Mesendoderm (in vitro differentiated cells): ENCODE measurements around the gene CAMKMT.

Experiments used
- DNase-seq: peaks from one replicate; pipeline ENCODE4 v3.0.0; 2013
- H2AK5ac ChIP-seq: 2 replicates; pipeline ENCODE4 v1.6.1; 2013; ENCODE audit warnings: low read length, inconsistent platforms
- H2BK120ac ChIP-seq: 2 replicates; pipeline ENCODE4 v1.6.1; 2013; ENCODE audit warnings: low read depth, mild to moderate bottlenecking, low read length, moderate library complexity, mixed read lengths
- H2BK15ac ChIP-seq: replicated peaks from 2 replicates; pipeline ENCODE4 v1.6.1; 2013; ENCODE audit warnings: low read depth, mild to moderate bottlenecking, moderate library complexity
- H2BK5ac ChIP-seq: 2 replicates; pipeline ENCODE4 v1.6.1; 2013; ENCODE audit warnings: low read length, inconsistent platforms
- H3K18ac ChIP-seq: 2 replicates; pipeline ENCODE4 v1.6.1; 2013; ENCODE audit warnings: mild to moderate bottlenecking, low read length, mixed read lengths
- H3K23ac ChIP-seq: one replicate; pipeline ENCODE4 v1.6.1; 2013; ENCODE audit warnings: low read length
- H3K27ac ChIP-seq: 2 replicates; pipeline ENCODE4 v1.5.1; 2013; ENCODE audit warnings: low read depth, mild to moderate bottlenecking, inconsistent platforms, low read length, moderate library complexity
- H3K27me3 ChIP-seq: 2 replicates; pipeline ENCODE4 v1.6.1; 2013; ENCODE audit warnings: low read length, control low read depth, mild to moderate bottlenecking, inconsistent platforms; ENCODE audit not compliant: insufficient read depth, poor library complexity
- H3K36me3 ChIP-seq: 2 replicates; pipeline ENCODE4 v1.6.1; 2013; ENCODE audit warnings: low read length, inconsistent platforms; ENCODE audit not compliant: control insufficient read depth, insufficient read depth
- H3K4ac ChIP-seq: one replicate; pipeline ENCODE4 v1.6.1; 2013; ENCODE audit warnings: low read depth, mild to moderate bottlenecking, low read length, moderate library complexity
- H3K4me1 ChIP-seq: 2 replicates; pipeline ENCODE4 v1.6.1; 2013; ENCODE audit warnings: low read depth, low read length, inconsistent platforms; ENCODE audit not compliant: control insufficient read depth
- H3K4me2 ChIP-seq: 2 replicates; pipeline ENCODE4 v1.6.1; 2013; ENCODE audit warnings: low read length
- H3K4me3 ChIP-seq: 2 replicates; pipeline ENCODE4 v1.5.1; 2013; ENCODE audit warnings: mild to moderate bottlenecking, low read length
- H3K56ac ChIP-seq: one replicate; pipeline ENCODE4 v1.6.1; 2013; ENCODE audit warnings: low read length
- H3K79me1 ChIP-seq: 2 replicates; pipeline ENCODE4 v1.6.1; 2013; ENCODE audit warnings: low read length, inconsistent platforms
- H3K79me2 ChIP-seq: 2 replicates; pipeline ENCODE4 v1.6.1; 2013; ENCODE audit warnings: mild to moderate bottlenecking, low read length; ENCODE audit not compliant: control insufficient read depth, insufficient read depth
- H3K9ac ChIP-seq: 2 replicates; pipeline ENCODE4 v1.6.1; 2013; ENCODE audit warnings: low read length, inconsistent platforms
- H4K5ac ChIP-seq: one replicate; pipeline ENCODE4 v1.6.1; 2013; ENCODE audit warnings: low read length
- H4K8ac ChIP-seq: one replicate; pipeline ENCODE4 v1.6.1; 2013; ENCODE audit warnings: low read depth, mild to moderate bottlenecking, control low read depth, low read length, moderate library complexity
- WGBS: extraction: QIAGEN DNeasy Blood & Tissue Kit; methylation state at CpG from one replicate; pipeline ENCODE4 v1.1.7; 2013; ENCODE audit warnings: low lambda C conversion rate, missing lambda C conversion rate; ENCODE audit not compliant: insufficient coverage; ENCODE audit errors: extremely low coverage; 5-methylcytosine and 5-hydroxymethylcytosine counted together

CAMKMT gene

GRCh38 chr2:44772131-44772530 is 410.4 kb downstream of the CAMKMT start:
- H3K27me3 ChIP-seq = no peaks in the 10 kb centered on the region
- no peak overlapping the region for H2BK120ac ChIP-seq
- H2AK5ac ChIP-seq = no peak overlapping the region
- DNase-seq = no peak
- no peak overlapping the region for H3K4me2 ChIP-seq
- WGBS = no CpG with 5 or more reads among the region's 9 CpGs
- H3K18ac ChIP-seq = no peak overlapping the region
- H3K56ac ChIP-seq = no peak overlapping the region
- no peak overlapping the region for H2BK15ac ChIP-seq
- H2BK5ac ChIP-seq = no peak overlapping the region
- peaks cover 11% of the 10 kb centered on the region for H3K4me1 ChIP-seq
- no peak overlapping the region for H3K4ac ChIP-seq
- no peak overlapping the region for H3K9ac ChIP-seq
- H3K27ac ChIP-seq = no peak overlapping the region
- H3K36me3 ChIP-seq = no peaks in the 10 kb centered on the region
- H3K79me1 ChIP-seq = no peaks in the 10 kb centered on the region
- H3K79me2 ChIP-seq = no peaks in the 10 kb centered on the region
- no peak overlapping the region for H3K4me3 ChIP-seq
- no peak overlapping the region for H4K8ac ChIP-seq
- no peak overlapping the region for H4K5ac ChIP-seq
- H3K23ac ChIP-seq = no peak overlapping the region

- no peak overlapping the region for H3K18ac ChIP-seq
These were observed 411.1 kb downstream of the CAMKMT start for GRCh38 chr2:44772669-44773378.

GRCh38 chr2:44774826-44775492 is 413.2 kb downstream of the CAMKMT start:
- Histone ChIP-seq H3K27me3 (no peaks in the 10 kb centered on the region), H3K79me2 (no peaks in the 10 kb centered on the region), H3K4ac (no peak overlapping the region), H2BK15ac (no peak overlapping the region), H3K36me3 (no peaks in the 10 kb centered on the region), H2AK5ac (no peak overlapping the region), H2BK5ac (no peak overlapping the region), H3K79me1 (no peaks in the 10 kb centered on the region), H3K4me3 (no peak overlapping the region), H4K8ac (no peak overlapping the region), H3K4me2 (no peak overlapping the region), H3K9ac (no peak overlapping the region), H2BK120ac (no peak overlapping the region), H3K56ac (no peak overlapping the region), H4K5ac (no peak overlapping the region), H3K27ac (no peak overlapping the region), H3K4me1 (peaks cover 16% of the 10 kb centered on the region), H3K23ac (no peak overlapping the region), H3K18ac (peak overlapping the region; percentile 76)
- no CpG with 5 or more reads among the region's 4 CpGs for WGBS
- DNase-seq = no peak

More at GRCh38 chr2:44772669-44773378, 411.1 kb downstream of the CAMKMT start:
- Histone ChIP-seq H2BK5ac (no peak overlapping the region), H3K4me1 (peaks cover 12% of the 10 kb centered on the region), H3K23ac (no peak overlapping the region), H2AK5ac (no peak overlapping the region), H3K56ac (no peak overlapping the region), H3K9ac (no peak overlapping the region), H3K4ac (no peak overlapping the region), H3K36me3 (no peaks in the 10 kb centered on the region), H3K27ac (no peak overlapping the region), H3K79me1 (no peaks in the 10 kb centered on the region), H3K4me2 (no peak overlapping the region), H2BK15ac (no peak overlapping the region), H3K4me3 (no peak overlapping the region), H3K79me2 (no peaks in the 10 kb centered on the region), H2BK120ac (no peak overlapping the region), H4K5ac (no peak overlapping the region), H4K8ac (no peak overlapping the region), H3K27me3 (no peaks in the 10 kb centered on the region)
- WGBS = no CpG with 5 or more reads among the region's 2 CpGs
- DNase-seq = no peak

GRCh38 chr2:44777036-44777435 is 415.3 kb downstream of the CAMKMT start:
- H3K9ac ChIP-seq = no peak overlapping the region
- no peak overlapping the region for H4K8ac ChIP-seq
- H2BK5ac ChIP-seq = no peak overlapping the region
- no peak overlapping the region for H3K4me3 ChIP-seq
- H3K56ac ChIP-seq = no peak overlapping the region
- H3K27me3 ChIP-seq = no peaks in the 10 kb centered on the region
- H3K79me1 ChIP-seq = no peaks in the 10 kb centered on the region
- peak; percentile 35 for DNase-seq
- no peak overlapping the region for H3K27ac ChIP-seq
- peaks cover 16% of the 10 kb centered on the region for H3K4me1 ChIP-seq
- no peak overlapping the region for H2BK120ac ChIP-seq
- no peak overlapping the region for H4K5ac ChIP-seq
- no peak overlapping the region for H3K23ac ChIP-seq
- peak overlapping the region; percentile 69 for H3K18ac ChIP-seq
- H3K36me3 ChIP-seq = no peaks in the 10 kb centered on the region
- H3K79me2 ChIP-seq = no peaks in the 10 kb centered on the region
- H2AK5ac ChIP-seq = no peak overlapping the region
- no CpG with 5 or more reads among the region's 6 CpGs for WGBS
- H3K4me2 ChIP-seq = no peak overlapping the region
- H3K4ac ChIP-seq = no peak overlapping the region
- no peak overlapping the region for H2BK15ac ChIP-seq

- Histone ChIP-seq H2BK120ac (no peak overlapping the region), H3K56ac (no peak overlapping the region), H2AK5ac (no peak overlapping the region), H2BK15ac (no peak overlapping the region), H3K79me1 (no peaks in the 10 kb centered on the region), H2BK5ac (no peak overlapping the region), H3K23ac (no peak overlapping the region), H3K4me1 (peaks cover 16% of the 10 kb centered on the region), H3K27ac (no peak overlapping the region), H3K27me3 (no peaks in the 10 kb centered on the region), H3K4me3 (no peak overlapping the region), H3K36me3 (no peaks in the 10 kb centered on the region), H4K5ac (no peak overlapping the region), H3K9ac (no peak overlapping the region), H3K79me2 (no peaks in the 10 kb centered on the region), H3K4me2 (no peak overlapping the region), H3K4ac (no peak overlapping the region), H4K8ac (no peak overlapping the region), H3K18ac (peak overlapping the region; percentile 69)
- DNase-seq = peak; percentile 25
- no CpG with 5 or more reads among the region's 11 CpGs for WGBS
These were observed 415.8 kb downstream of the CAMKMT start for GRCh38 chr2:44777537-44777936.
